Kidney (tissue), 14 donors: Measurements from ENCODE around the gene GLYATL3. TPM values are rescaled to one million over a fixed set of nuclear protein-coding genes. Genes with fewer than 3 reads are reported as not detected.

Source experiments
- DNase-seq, 5 donors: peaks; one replicate each; pipeline ENCODE4 v3.0.0-alpha.2; 2013 to 2020
- FAIRE-seq: peaks from 2 replicates; lab custom pipeline; 2012; peaks lifted over from hg19 to GRCh38; lab: Jason Lieb, UNC
- H3K27ac ChIP-seq, 2 donors: one replicate each; pipeline ENCODE4 v1.7.0; 2013; ENCODE audit warnings: low read depth in 2 of 2, low read length in 2 of 2, inconsistent platforms in 1 of 2
- H3K27me3 ChIP-seq: one replicate; pipeline ENCODE4 v1.7.1; 2013; ENCODE audit warnings: low read length, inconsistent platforms; ENCODE audit not compliant: control insufficient read depth, insufficient read depth
- H3K36me3 ChIP-seq, 3 donors: one replicate each; pipeline versions ENCODE4 v1.7.0 to v1.7.1; 2013; ENCODE audit warnings: low read length in 3 of 3, control low read depth in 1 of 3, inconsistent platforms in 1 of 3; ENCODE audit not compliant: insufficient read depth in 3 of 3, control insufficient read depth in 2 of 3
- H3K4me1 ChIP-seq, 3 donors: one replicate each; pipeline versions ENCODE4 v1.7.0 to v1.7.1; 2013; ENCODE audit warnings: low read length in 3 of 3, inconsistent platforms in 1 of 3, low read depth in 1 of 3; ENCODE audit not compliant: control insufficient read depth in 2 of 3, insufficient read depth in 2 of 3
- H3K4me3 ChIP-seq, 3 donors: one replicate each; pipeline versions ENCODE4 v1.7.0 to v1.8.1; 2013; ENCODE audit warnings: low read length in 3 of 3, control low read depth in 1 of 3, inconsistent platforms in 1 of 3
- H3K9ac ChIP-seq, 3 donors: one replicate each; pipeline versions ENCODE4 v1.7.0 to v1.7.1; 2013; ENCODE audit warnings: low read length in 3 of 3, control low read depth in 1 of 3, inconsistent platforms in 1 of 3
- H3K9me3 ChIP-seq, 3 donors: one replicate each; pipeline versions ENCODE4 v1.7.0 to v1.7.1; 2013; ENCODE audit warnings: low read length in 3 of 3, control low read depth in 1 of 3, inconsistent platforms in 1 of 3; ENCODE audit not compliant: control insufficient read depth in 2 of 3, insufficient read depth in 1 of 3
- intact Hi-C: fragments of 100-400 bp; cut with DNase I; formaldehyde crosslinking; loops from one replicate; pipeline ENCODE4 v1.11.1; 2022
- polyA plus RNA-seq: library from polyadenylated mRNA; stranded (reverse); fragments of 350-450 nt; fragmentation: Illumina TruSeq; extraction: RNeasy Lipid Tissue Mini Kit (QIAGEN cat#74804); gene quantifications from one replicate; pipeline ENCODE4 v1.2.3, GENCODE V29; 2014; ENCODE audit warnings: low read depth, low replicate concordance; ENCODE audit not compliant: insufficient read depth
- total RNA-seq: library from RNA; stranded (reverse); fragmentation: NEBNext Ultra II Directional; extraction: Animal tissue kit (Norgen Biotek cat#: 25700); gene quantifications from one replicate; pipeline ENCODE4 v1.2.1, GENCODE V29; 2021
- TF ChIP-seq, protein P1 (sequence below): IDR thresholded peaks from 3 replicates; pipeline ENCODE4 v1.5.1; 2012; ENCODE audit warnings: mild to moderate bottlenecking, moderate library complexity, borderline replicate concordance; ENCODE audit not compliant: insufficient read depth; ENCODE audit errors: extremely low read depth
- donor health status: control.
- donor health status: control.
- donor health status: control.
- donor health status: control.
- donor health status: control.
- donor health status: DM: yes; HTN: yes; CAD: no.
- donor health status: Normal renal cell carcinoma (clear cell type).

Gene GLYATL3
- total and polyA plus RNA-seq, 2 donors from 2014 or later = not detected

DNA sequence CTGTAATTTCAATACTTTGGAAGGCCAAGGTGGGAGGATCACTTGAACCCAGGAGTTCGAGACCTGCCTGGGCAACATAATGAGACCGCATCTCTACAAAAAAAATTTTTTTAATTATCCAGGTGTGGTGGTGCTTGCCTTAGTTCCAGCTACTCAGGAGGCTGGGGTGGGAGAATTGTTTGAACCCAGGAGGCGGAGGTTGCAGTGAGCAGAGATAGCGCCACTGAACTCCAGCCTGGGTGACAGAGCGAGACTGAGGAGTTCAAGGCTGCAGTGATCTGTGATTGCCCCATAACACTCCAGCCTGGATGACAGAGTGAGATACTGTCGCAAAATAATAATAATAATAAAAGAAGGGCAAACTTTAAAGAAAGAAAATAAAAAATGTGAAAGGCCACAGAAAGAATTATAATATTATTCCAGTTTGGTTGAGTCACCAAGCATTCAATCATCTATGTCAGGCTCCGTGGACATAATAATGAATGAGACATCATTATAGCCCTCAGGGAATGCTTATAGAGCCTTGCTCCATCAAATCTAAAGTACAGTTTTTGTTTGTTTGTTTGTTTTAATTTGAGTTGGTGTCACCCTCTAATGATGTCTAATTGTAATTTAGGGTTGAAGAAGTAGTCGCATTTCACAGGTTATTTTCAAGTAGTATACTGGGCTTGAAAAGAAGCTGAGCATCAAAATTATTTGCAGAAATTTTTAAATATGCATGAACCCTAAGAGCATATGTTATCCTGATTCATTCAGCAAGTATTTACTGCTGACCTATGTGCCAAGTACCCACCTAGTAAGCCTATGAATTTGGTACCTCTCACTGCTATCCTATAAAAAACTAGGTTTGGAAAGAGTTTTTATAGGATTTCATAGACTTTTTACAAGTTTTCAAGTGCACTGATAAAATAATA is 15.1 kb downstream of the GLYATL3 start:
- no peaks in the 10 kb centered on the region for H3K27me3 ChIP-seq
- no peaks in the 10 kb centered on the region for H3K9me3 ChIP-seq
- no peaks in the 10 kb centered on the region for H3K4me1 ChIP-seq
- TF ChIP-seq, protein P1, sequence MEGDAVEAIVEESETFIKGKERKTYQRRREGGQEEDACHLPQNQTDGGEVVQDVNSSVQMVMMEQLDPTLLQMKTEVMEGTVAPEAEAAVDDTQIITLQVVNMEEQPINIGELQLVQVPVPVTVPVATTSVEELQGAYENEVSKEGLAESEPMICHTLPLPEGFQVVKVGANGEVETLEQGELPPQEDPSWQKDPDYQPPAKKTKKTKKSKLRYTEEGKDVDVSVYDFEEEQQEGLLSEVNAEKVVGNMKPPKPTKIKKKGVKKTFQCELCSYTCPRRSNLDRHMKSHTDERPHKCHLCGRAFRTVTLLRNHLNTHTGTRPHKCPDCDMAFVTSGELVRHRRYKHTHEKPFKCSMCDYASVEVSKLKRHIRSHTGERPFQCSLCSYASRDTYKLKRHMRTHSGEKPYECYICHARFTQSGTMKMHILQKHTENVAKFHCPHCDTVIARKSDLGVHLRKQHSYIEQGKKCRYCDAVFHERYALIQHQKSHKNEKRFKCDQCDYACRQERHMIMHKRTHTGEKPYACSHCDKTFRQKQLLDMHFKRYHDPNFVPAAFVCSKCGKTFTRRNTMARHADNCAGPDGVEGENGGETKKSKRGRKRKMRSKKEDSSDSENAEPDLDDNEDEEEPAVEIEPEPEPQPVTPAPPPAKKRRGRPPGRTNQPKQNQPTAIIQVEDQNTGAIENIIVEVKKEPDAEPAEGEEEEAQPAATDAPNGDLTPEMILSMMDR = no peak
- no peak overlapping the region for H3K9ac ChIP-seq
- no peak for DNase-seq
- H3K27ac ChIP-seq = no peak overlapping the region
- no peak for FAIRE-seq
- intact Hi-C loops = no loop called here
- no peak overlapping the region for H3K4me3 ChIP-seq
- H3K36me3 ChIP-seq = no peaks in the 10 kb centered on the region

DNA sequence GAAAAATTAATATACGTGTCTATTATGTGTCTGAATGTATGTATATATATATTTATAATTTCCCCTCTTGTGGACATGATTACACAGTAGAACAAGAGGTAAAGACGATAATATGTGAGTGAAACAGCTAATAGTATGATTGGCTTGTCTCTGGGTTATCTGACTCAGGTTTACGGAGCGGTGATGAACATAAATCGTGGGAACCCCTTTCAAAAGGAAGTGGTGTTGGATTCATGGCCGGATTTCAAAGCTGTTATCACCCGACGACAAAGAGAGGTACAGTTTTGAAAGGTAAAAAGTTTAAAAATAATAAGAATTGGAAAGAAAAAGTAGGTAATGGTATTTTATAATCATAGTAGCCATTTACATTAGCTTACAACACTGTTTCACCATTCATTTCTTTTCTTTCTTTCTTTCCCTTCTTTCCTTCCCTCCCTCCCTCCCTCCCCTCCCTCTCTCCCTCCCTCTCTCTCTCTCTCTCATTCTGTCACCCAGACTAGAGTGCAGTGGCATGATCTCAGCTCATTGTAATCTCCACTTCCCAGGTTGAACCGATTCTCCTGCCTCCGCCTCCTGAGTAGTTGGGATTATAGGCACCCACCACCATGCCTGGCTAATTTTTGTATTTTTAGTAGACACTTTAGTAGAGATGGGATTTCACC is 15.9 kb downstream of the GLYATL3 start:
- no peaks in the 10 kb centered on the region for H3K36me3 ChIP-seq
- no peaks in the 10 kb centered on the region for H3K9me3 ChIP-seq
- intact Hi-C loops = no loop called here
- no peak overlapping the region for H3K4me3 ChIP-seq
- FAIRE-seq (no peak), DNase-seq (no peak)
- H3K4me1 ChIP-seq = no peaks in the 10 kb centered on the region
- no peak overlapping the region for H3K27ac ChIP-seq
- no peak overlapping the region for H3K9ac ChIP-seq
- TF ChIP-seq, protein P1 = no peak
- H3K27me3 ChIP-seq = no peaks in the 10 kb centered on the region

DNA sequence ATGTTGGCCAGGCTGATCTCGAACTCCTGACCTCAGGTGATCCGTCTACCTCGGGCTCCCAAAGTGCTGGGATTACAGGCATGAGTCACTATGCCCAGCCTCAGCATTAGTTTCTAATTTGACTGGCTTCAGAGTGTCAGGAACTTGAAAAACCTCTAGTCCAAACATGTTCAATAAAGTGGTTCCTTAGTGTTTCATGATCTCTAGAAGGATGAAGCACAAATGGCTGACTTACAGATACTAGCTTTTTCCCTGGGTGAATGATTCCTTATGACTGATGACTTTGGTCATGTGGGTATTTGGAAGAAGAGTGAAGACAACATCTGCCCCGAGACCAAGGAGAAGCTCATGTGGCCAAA is 16.4 kb downstream of the GLYATL3 start:
- no peaks in the 10 kb centered on the region for H3K9me3 ChIP-seq
- intact Hi-C loops = no loop called here
- TF ChIP-seq, protein P1 = no peak
- H3K9ac ChIP-seq = no peak overlapping the region
- no peaks in the 10 kb centered on the region for H3K36me3 ChIP-seq
- H3K4me3 ChIP-seq = no peak overlapping the region
- FAIRE-seq = no peak
- no peak for DNase-seq
- H3K4me1 ChIP-seq = no peaks in the 10 kb centered on the region
- H3K27me3 ChIP-seq = no peaks in the 10 kb centered on the region
- no peak overlapping the region for H3K27ac ChIP-seq
